Urinary bladder (tissue), 4 donors: ENCODE measurements around the gene HOPX. TPM values are rescaled to one million over a fixed set of nuclear protein-coding genes. Genes with fewer than 3 reads are reported as not detected.
A peak's percentile ranks its signal among the peaks of the same experiment; 100 is the strongest.
"Not testable (repeated sequence)": the region's sequence is repeated elsewhere in the genome, so short reads cannot be mapped to it uniquely, and the experiment has no call there.

Source experiments
- DNase-seq: peaks from one replicate; pipeline ENCODE4 v3.0.0-alpha.2; 2015; ENCODE audit errors: extremely low spot score
- H3K27ac ChIP-seq: one replicate; pipeline ENCODE4 v1.5.1; 2013; ENCODE audit warnings: low read depth, mild to moderate bottlenecking, moderate library complexity
- H3K36me3 ChIP-seq: one replicate; pipeline ENCODE4 v1.6.1; 2013; ENCODE audit warnings: mild to moderate bottlenecking, moderate library complexity; ENCODE audit not compliant: insufficient read depth
- H3K4me1 ChIP-seq: one replicate; pipeline ENCODE4 v1.6.1; 2013; ENCODE audit warnings: mild to moderate bottlenecking, moderate library complexity; ENCODE audit not compliant: insufficient read depth
- H3K4me3 ChIP-seq: one replicate; pipeline ENCODE4 v1.5.1; 2013; ENCODE audit warnings: low read depth, low read length
- WGBS: extraction: QIAGEN DNeasy Blood & Tissue Kit; methylation state at CpG from one replicate; pipeline ENCODE4 v1.1.7; 2013; 5-methylcytosine and 5-hydroxymethylcytosine counted together
- polyA plus RNA-seq: library from polyadenylated mRNA; stranded (reverse); fragments of 200-250 nt; gene quantifications from one replicate; pipeline ENCODE4 v1.2.3, GENCODE V29; 2013
- total RNA-seq: library from RNA; depleted of rRNA; stranded (reverse); fragments of >200 nt; gene quantifications from one replicate; pipeline ENCODE4 v1.2.3, GENCODE V29; 2014
- donor health status: healthy with polysubstance abuse.
- donor health status: healthy.

The HOPX gene
- total and polyA plus RNA-seq, 2 donors = 43.7 to 45.9 TPM

DNA sequence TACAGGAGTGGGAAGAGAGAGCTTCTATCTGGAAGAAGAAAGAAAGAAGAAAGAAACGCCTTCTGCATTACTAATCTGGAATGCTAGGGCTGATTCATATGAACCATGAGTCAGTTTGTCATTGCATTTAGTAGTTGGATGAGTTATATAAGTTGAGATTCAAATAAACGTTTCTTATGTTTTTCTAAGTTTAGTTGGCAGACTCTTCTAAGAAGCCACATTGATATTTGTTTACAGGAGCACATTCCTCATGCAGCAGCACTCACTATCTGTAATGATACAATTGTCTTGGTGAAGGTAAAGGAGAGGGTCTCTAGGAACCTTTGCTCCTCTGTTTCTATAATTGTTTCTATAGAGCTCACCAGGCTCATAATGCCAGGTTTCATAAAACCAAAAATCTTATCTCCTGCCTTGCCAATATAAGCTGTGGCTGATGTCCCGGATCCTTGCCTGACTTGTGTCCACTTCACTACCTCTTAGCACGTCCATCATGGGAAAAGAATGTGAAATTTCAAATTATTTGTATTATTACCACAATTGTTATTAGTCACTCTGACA, 39.5 kb downstream of the HOPX start:
- Histone ChIP-seq H3K4me3 (no peak overlapping the region), H3K4me1 (peaks cover 2% of the 10 kb centered on the region), H3K27ac (no peak overlapping the region), H3K36me3 (no peaks in the 10 kb centered on the region)
- no peak for DNase-seq
- WGBS = 34% methylated on average over 4 of the region's 4 CpGs

DNA sequence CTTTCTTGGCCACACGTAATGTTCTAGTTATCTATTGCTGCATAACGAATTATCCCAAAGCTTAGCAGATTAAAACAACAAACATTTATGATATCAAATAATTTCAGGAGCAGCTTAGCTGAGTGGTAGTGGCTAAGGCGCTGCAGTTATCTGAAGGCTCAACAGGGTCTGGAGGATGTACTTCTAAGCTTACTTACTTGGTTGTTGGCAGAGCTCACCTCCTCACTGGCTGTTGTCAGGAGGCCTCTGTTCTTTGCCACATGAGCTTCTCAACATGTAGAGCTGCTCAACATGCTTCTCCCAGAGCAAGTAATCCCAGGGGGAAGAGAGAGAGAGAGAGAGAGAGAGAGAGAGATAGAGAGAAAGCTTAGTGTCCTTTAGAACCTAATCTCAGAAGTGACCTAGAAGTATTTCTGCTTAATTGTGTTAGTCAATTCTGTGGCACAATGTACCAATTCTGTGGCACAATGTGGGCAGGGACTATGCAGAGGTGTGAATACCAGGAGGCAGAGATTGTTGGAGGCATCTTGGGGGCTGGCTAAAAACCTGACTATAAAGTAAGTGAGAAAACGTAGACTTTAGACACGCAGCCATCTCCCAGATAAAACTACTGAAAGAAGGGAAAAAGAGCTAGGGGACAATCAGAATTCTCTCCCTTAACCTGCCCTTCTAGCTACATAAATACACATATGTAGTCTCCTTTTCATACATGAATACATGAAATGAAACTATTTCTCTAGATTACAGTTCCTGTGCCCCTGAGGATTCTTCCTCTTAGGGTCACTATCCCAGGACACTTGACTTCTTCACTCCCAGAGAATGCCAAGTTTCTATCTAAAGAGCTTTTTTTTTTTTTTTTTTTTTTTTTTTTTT, 40.2 kb downstream of the HOPX start:
- Histone ChIP-seq H3K27ac (no peak overlapping the region), H3K4me1 (peaks cover 2% of the 10 kb centered on the region), H3K4me3 (no peak overlapping the region), H3K36me3 (no peaks in the 10 kb centered on the region)
- WGBS = 68% methylated on average over 5 of the region's 5 CpGs
- DNase-seq = no peak

DNA sequence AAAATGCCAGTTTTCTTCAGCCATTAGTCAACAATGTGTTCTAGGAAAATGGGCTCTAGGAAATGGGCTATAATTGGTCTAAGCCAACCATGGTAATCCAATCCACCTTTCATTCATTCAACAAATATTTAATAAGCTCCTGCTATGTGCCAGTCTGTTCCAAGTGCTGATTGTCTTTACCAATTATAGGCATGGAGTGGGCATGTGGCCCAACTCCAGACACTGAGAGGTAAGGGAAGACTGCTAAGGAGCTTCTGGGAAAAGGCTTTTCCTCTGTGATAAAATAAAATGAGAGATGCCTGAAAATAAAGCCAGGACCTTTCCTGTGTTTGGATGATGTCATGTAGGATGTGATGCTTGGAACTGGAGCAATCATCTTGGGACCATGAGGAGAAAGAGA, 43.3 kb downstream of the HOPX start:
- no peaks in the 10 kb centered on the region for H3K36me3 ChIP-seq
- DNase-seq = no peak
- no peak overlapping the region for H3K4me3 ChIP-seq
- H3K27ac ChIP-seq = no peak overlapping the region
- peaks cover 2% of the 10 kb centered on the region for H3K4me1 ChIP-seq

DNA sequence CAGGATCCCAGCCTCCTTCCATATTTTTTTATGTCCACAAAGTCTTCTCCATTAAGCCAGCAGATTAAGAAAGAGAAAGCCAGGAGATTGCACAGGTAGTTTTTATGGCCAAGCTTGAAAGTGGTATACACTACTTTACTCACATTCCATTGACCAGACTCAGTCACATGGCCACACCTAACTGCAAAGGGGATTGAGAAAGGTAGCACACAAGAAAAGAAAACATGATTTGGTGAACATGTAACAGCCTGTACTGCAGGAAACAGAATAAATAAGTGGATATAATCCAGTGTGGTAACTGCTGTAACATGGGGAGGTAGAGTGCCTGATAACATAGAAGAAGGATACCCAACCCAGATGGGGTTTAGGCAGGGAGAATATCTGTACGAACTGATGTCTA, 43.9 kb downstream of the HOPX start:
- Histone ChIP-seq H3K27ac (no peak overlapping the region), H3K4me1 (peaks cover 3% of the 10 kb centered on the region), H3K36me3 (no peaks in the 10 kb centered on the region), H3K4me3 (no peak overlapping the region)
- WGBS = 84% methylated on average over 1 of the region's 1 CpG
- DNase-seq = no peak

DNA sequence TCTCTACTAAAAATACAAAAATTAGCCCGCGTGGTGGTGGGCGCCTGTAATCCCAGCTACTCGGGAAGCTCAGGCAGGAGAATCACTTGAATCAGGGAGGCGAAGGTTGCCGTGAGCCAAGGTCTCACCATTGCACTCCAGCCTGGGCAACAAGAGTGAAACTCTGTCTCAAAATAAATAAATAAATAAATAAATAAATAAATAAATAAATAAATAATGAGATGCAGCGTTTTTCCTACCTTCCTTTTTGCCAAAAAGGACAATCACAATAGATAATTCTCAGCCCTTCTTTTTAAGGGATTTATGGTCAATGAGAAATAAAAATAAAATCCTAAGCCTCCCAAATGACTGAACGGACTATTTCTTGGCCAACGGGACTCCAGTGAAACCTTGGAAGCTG, 46.1 kb downstream of the HOPX start:
- not testable (repeated sequence) for H3K27ac ChIP-seq, H3K4me1 ChIP-seq, H3K4me3 ChIP-seq, H3K36me3 ChIP-seq, DNase-seq
- 98% methylated on average over 9 of the region's 9 CpGs for WGBS

DNA sequence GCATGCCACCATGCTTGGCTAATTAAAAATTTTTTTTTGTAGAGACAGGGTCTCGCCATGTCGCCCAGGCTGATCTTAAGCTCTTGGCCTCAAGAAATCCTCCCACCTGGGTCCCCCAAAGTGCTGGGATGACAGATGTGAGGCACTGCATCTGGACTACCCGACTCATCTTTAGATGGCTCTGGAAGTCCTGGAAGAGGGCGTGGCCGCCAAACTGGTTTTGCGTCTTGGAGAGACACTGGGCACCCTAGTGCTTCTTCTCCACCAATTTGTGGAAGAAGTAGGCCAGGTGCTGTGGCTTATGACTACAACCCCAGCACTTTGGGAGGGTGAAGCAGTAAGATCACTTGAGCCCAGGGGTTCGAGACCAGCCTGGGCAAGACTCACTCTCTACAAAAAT, 47.6 kb downstream of the HOPX start:
- Histone ChIP-seq H3K36me3 (no peaks in the 10 kb centered on the region), H3K4me3 (no peak overlapping the region), H3K27ac (no peak overlapping the region), H3K4me1 (peaks cover 2% of the 10 kb centered on the region)
- no peak for DNase-seq
- 93% methylated on average over 7 of the region's 7 CpGs for WGBS

DNA sequence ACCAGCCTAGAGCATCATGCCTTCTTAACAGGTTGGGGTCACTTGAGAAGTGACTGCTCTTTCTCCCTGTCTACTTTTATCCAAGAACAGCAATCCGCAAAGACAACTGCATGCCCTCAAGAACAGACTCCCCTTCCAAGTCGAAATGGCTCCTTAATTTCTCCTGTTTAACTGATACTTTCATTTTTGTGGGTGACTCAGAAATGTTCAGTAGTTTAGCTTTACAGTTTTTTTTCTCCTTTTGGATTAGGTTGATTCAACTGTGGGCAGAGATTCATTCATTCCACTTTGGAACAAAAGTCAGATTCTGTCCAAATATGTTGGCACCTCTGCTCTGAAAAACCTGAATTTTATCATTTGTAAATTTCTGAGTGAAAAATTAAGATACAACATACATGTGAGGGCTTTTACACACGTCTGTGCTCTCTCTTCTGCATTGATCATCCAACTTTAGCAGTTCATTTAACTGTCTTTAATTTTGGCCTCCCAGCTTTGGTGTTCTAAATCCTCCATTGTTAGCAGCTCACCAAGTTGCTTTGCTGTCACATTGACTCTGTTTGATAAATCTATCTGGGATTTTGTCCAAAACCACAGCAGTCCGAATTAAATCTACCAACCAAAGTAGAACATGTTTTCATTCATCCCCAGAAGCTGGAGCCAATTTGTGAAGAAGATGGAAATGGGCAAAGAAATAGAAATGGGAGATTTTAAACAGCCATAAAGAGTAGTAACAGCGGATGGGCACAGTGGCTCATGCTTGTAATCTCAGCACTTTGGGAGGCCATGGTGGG, 50.0 kb downstream of the HOPX start:
- WGBS = 59% methylated on average over 5 of the region's 5 CpGs
- Histone ChIP-seq H3K27ac (no peak overlapping the region), H3K4me3 (no peak overlapping the region), H3K36me3 (no peaks in the 10 kb centered on the region), H3K4me1 (peaks cover 2% of the 10 kb centered on the region)
- no peak for DNase-seq

DNA sequence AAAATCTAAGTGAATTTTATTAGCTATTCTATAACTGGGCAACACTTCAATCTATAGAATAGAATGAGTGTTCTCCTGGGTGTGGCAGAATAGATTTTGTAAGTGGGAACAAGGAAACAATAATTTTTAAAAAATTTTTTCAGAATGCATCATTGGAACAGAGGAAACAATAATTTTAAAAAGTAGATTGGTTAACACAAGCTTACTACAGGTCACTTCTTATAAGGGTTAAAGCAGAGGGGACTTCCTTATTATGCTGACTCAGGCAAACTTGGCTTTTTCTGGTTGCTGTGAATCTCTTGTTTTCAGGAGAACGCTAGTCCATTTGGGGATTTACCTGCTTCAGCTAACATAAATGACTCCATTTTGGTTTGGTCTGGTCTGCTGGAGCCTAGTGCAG, 52.5 kb downstream of the HOPX start:
- DNase-seq = no peak
- 30% methylated on average over 1 of the region's 1 CpG for WGBS
- Histone ChIP-seq H3K4me3 (no peak overlapping the region), H3K27ac (no peak overlapping the region), H3K4me1 (peaks cover 2% of the 10 kb centered on the region), H3K36me3 (no peaks in the 10 kb centered on the region)

DNA sequence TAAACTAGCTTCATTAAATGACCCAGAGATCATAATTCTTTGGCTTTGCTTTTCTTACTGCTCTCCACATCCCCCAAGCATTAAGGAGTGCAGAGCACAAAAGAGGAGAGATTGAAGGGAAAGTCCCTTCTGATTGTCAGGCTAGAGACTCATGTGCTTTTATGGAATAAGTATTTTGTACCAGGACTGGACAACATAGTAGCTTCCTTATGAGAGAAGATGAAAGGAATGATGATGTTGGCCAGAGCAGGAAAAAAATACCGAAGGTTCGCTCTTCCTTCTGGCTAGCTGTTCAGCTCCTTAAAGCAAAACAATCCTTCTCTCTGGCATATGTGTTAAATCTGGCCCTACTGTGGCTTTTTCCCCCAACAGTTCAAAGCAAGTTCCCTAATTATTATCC, 53.1 kb downstream of the HOPX start:
- Histone ChIP-seq H3K4me3 (no peak overlapping the region), H3K36me3 (no peaks in the 10 kb centered on the region), H3K4me1 (peaks cover 2% of the 10 kb centered on the region), H3K27ac (no peak overlapping the region)
- WGBS = 32% methylated on average over 2 of the region's 2 CpGs
- no peak for DNase-seq

DNA sequence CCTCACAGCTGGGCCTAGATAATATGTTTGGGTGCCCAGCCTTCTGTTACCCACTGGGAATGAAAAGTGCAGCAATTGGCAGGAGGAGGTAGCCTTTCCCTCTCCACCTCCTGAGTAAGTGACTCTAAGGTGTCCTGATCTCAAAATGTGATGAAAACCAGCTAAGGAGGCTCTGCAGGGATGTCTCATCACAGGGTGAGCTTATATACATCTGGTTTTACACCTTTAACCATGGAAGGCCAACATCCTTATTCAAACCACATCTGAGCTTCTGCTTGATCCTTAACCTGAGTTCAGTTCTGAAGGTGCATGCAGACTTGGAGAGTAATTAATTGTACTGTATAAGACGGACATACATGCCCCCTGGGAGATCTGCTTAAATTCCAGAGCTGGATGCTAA, 53.7 kb downstream of the HOPX start:
- H3K27ac ChIP-seq = no peak overlapping the region
- no peaks in the 10 kb centered on the region for H3K4me1 ChIP-seq
- no peak for DNase-seq
- H3K36me3 ChIP-seq = no peaks in the 10 kb centered on the region
- 75% methylated on average over 1 of the region's 1 CpG for WGBS
- no peak overlapping the region for H3K4me3 ChIP-seq

DNA sequence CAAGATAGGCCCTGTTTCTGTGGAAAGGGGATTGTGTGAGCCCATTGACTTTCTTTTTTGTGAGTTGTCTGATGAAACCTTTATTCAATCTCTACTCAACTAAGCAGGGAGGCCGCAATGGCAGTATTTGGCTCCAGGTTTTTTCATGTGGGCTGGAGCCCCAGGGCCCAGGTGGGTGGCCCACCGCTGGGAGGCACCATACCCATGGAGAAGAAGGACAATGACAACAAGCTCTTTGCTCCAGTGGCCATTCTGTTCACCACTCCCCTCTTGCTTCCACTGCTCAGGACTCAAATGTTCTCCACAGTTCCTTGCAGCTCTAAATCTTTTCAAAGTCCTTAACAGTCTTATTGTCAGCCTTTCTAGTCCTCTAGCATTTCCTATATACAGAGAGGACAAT, 54.1 kb downstream of the HOPX start:
- 88% methylated on average over 2 of the region's 2 CpGs for WGBS
- Histone ChIP-seq H3K27ac (no peak overlapping the region), H3K4me1 (no peaks in the 10 kb centered on the region), H3K4me3 (no peak overlapping the region), H3K36me3 (no peaks in the 10 kb centered on the region)
- no peak for DNase-seq

DNA sequence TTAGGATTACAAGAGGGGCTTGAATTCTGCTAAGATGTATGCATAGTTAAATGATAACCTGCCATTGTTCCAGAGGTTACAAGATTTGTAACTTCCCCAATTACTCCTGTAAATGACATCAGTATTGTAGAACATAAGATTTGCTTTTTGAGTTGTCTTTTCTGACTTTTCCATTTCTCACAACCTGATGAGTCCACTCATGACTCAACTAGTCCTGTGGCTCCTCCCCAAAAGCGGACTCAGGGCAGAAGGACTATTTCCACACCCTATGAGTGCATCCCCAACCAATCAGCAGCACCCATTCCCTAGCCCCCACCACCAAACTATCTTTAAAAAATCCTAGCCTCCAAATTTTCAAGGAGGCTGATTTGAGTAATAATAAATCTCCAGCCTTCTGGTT, 54.7 kb downstream of the HOPX start:
- WGBS = 86% methylated on average over 1 of the region's 1 CpG
- no peak overlapping the region for H3K27ac ChIP-seq
- no peak for DNase-seq

DNA sequence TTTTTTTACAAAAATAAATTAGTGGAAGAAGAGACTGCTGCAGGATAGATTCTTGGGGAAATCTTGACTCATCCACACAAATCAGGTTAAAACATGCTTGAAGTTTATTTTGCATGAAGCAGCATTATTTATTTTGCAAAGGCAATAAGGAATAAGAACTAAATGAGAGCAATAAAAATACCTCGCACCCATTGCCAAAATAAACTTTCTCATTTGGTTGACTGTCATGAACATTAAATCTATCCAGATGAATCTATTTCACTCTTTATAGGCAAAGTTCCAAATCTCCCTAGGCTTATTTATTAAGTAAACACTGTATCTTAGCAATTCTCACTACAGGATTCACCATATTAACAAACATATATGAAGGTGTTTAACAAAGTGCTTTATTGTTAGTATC, 58.9 kb downstream of the HOPX start:
- no peak overlapping the region for H3K4me3 ChIP-seq
- no peak overlapping the region for H3K27ac ChIP-seq
- 31% methylated on average over 1 of the region's 1 CpG for WGBS

More for the DNA sequence above, 54.7 kb downstream of the HOPX start:
- Histone ChIP-seq H3K4me1 (no peaks in the 10 kb centered on the region), H3K4me3 (no peak overlapping the region), H3K36me3 (no peaks in the 10 kb centered on the region)

DNA sequence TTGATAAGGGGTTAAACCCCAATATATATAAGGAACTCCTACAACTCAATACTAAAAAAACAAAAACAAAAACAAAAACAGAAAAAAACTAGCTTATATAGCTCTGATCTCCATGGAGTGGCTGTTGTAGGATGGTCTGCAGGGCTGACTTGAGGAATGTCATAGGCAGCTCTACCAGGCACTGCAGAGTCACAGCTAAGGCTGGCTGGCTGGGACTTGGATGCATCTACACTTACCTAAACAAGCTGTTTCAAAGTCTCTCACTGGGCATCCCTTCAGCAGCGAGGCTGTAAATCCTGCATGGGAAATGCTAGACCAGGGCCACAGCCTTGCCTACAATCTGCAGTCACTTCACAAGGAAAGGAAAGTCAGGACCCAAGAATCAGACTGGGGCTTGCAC, 61.3 kb downstream of the HOPX start:
- no peak overlapping the region for H3K4me3 ChIP-seq
- H3K4me1 ChIP-seq = no peaks in the 10 kb centered on the region
- H3K27ac ChIP-seq = no peak overlapping the region
- no peaks in the 10 kb centered on the region for H3K36me3 ChIP-seq
- DNase-seq = no peak
- 23% methylated on average over 1 of the region's 1 CpG for WGBS

More for the DNA sequence above, 58.9 kb downstream of the HOPX start:
- DNase-seq = peak; percentile 25
- Histone ChIP-seq H3K4me1 (no peaks in the 10 kb centered on the region), H3K36me3 (no peaks in the 10 kb centered on the region)
